HCT116 (cell line): ENCODE measurements around the gene MSI2. TPM values are rescaled to one million over a fixed set of nuclear protein-coding genes. Genes with fewer than 3 reads are reported as not detected.

Experiments used
- ATAC-seq: fragments of 200-7000 bp; cut with Tn5 transposase; 2 replicates; pipeline ENCODE4 v1.9.1; 2020; ENCODE audit warnings: mild to moderate bottlenecking, moderate library complexity
- BruUV-seq: library from RNA; stranded (reverse); fragments of 400-500 nt; replicated peaks from 2 replicates; lab custom pipeline; 2021; lab: Mats Ljungman, UMichigan
- CTCF ChIA-PET: fragments of 300-600 bp; sonication (Branson Sonifier 250); formaldehyde crosslinking; loops from one replicate; lab custom pipeline; 2021; ENCODE audit warnings: antibody characterized with exemption; lab: Charles Lee
- POLR2A ChIA-PET: fragments of 300-600, 350-600 bp; sonication (Branson Sonifier 250); formaldehyde crosslinking; loops from one replicate; lab custom pipeline; 2021; ENCODE audit warnings: antibody characterized with exemption; lab: Charles Lee
- RAD21 ChIA-PET, 2 experiments: fragments of 300-600 bp; sonication (Branson Sonifier 250); formaldehyde crosslinking; loops; one replicate each; lab custom pipeline; 2023; ENCODE audit warnings: low total read pairs in 2 of 2; ENCODE audit not compliant: uncharacterized antibody in 2 of 2, unreplicated experiment in 2 of 2, low non-redundant PET in 1 of 2; lab: Charles Lee
- DNase-seq: peaks from one replicate; pipeline ENCODE4 v3.0.0-alpha.2; 2010; ENCODE audit warnings: low read depth, low spot score
- H2AFZ ChIP-seq: fragments of 200-600 bp; shearing (Covaris generic), sonication (generic); 2 replicates; pipeline ENCODE4 v1.6.1; 2017; ENCODE audit warnings: low read depth, mixed run types, mixed read lengths, antibody characterized with exemption, low read length; ENCODE audit not compliant: poor library complexity, severe bottlenecking
- H3K27ac ChIP-seq: 2 replicates; pipeline ENCODE4 v1.5.1; 2012; ENCODE audit warnings: low read depth, low read length
- H3K27me3 ChIP-seq: fragments of 200-600 bp; sonication (generic); 2 replicates; pipeline ENCODE4 v1.6.1; 2016; ENCODE audit warnings: mixed run types, low read length, mixed read lengths; ENCODE audit not compliant: insufficient read depth
- H3K36me3 ChIP-seq, 2 experiments: fragments of 200-500 bp in 1 of 2; fragments of 200-600 bp in 1 of 2; sonication (Bioruptor generic) in 1 of 2; sonication (generic) in 1 of 2; 2 replicates each; pipeline versions ENCODE4 v1.5.1 to v1.6.1; 2014 to 2016; ENCODE audit warnings: low read length in 2 of 2, inconsistent platforms in 1 of 2, mixed read lengths in 1 of 2, mixed run types in 1 of 2; ENCODE audit not compliant: insufficient read depth in 2 of 2, control insufficient read depth in 1 of 2
- H3K4me1 ChIP-seq, 2 experiments: fragments of 200-600 bp in 1 of 2; sonication (generic) in 1 of 2; 2 replicates each; pipeline versions ENCODE4 v1.5.1 to v1.6.1; 2012 to 2017; ENCODE audit warnings: low read length in 2 of 2, inconsistent platforms in 1 of 2, mild to moderate bottlenecking in 1 of 2, mixed read lengths in 1 of 2, mixed run types in 1 of 2, moderate library complexity in 1 of 2; ENCODE audit not compliant: insufficient read depth in 2 of 2, control insufficient read depth in 1 of 2
- H3K4me2 ChIP-seq: fragments of 200-600 bp; sonication (generic); 2 replicates; pipeline ENCODE4 v1.6.1; 2017; ENCODE audit warnings: mixed run types, low read length, mixed read lengths
- H3K4me3 ChIP-seq, 2 experiments: fragments of 200-600 bp in 1 of 2; sonication (generic) in 1 of 2; replicated peaks in 1 of 2; 2 replicates each; pipeline ENCODE4 v1.5.1; 2011 to 2016; ENCODE audit warnings: low read length in 2 of 2, control low read depth in 1 of 2, low read depth in 1 of 2, mild to moderate bottlenecking in 1 of 2, mixed read lengths in 1 of 2, mixed run types in 1 of 2
- H3K79me2 ChIP-seq: fragments of 200-600 bp; sonication (generic); 2 replicates; pipeline ENCODE4 v1.6.1; 2017; ENCODE audit warnings: mild to moderate bottlenecking, mixed run types, low read length, moderate library complexity, mixed read lengths; ENCODE audit not compliant: insufficient read depth
- H3K9ac ChIP-seq: fragments of 200-600 bp; sonication (generic); 2 replicates; pipeline ENCODE4 v1.6.1; 2016; ENCODE audit warnings: low read length, mixed read lengths
- H3K9me2 ChIP-seq: fragments of 200-600 bp; sonication (generic), shearing (Covaris generic); 2 replicates; pipeline ENCODE4 v1.6.1; 2017; ENCODE audit warnings: mixed run types, mild to moderate bottlenecking, moderate library complexity; ENCODE audit not compliant: insufficient read depth
- H3K9me3 ChIP-seq, 2 experiments: fragments of 200-500 bp in 1 of 2; fragments of 200-600 bp in 1 of 2; sonication (Bioruptor generic) in 1 of 2; sonication (generic) in 1 of 2; 2 replicates each; pipeline ENCODE4 v1.6.1; 2014 to 2017; ENCODE audit warnings: low read length in 2 of 2, mixed read lengths in 2 of 2, inconsistent platforms in 1 of 2, low read depth in 1 of 2, mild to moderate bottlenecking in 1 of 2, mixed run types in 1 of 2, moderate library complexity in 1 of 2; ENCODE audit not compliant: control insufficient read depth in 1 of 2, insufficient read depth in 1 of 2
- H4K20me1 ChIP-seq: fragments of 200-600 bp; sonication (generic), shearing (Covaris generic); 2 replicates; pipeline ENCODE4 v1.6.1; 2017; ENCODE audit warnings: mixed run types, mild to moderate bottlenecking, moderate library complexity; ENCODE audit not compliant: insufficient read depth
- CBX3 ChIP-seq: IDR thresholded peaks from 2 replicates; pipeline ENCODE4 v1.6.1; 2012; ENCODE audit warnings: low read depth
- CEBPB ChIP-seq: IDR thresholded peaks from 2 replicates; pipeline ENCODE4 v1.6.1; 2012; ENCODE audit warnings: low read depth
- CTCF ChIP-seq, 3 experiments: fragments of 200-600 bp in 1 of 3; sonication (generic) in 1 of 3; IDR thresholded peaks in 2 of 3; conservative IDR thresholded peaks in 1 of 3; 2 replicates each; pipeline ENCODE4 v1.5.1; 2012 to 2017; ENCODE audit warnings: low read depth in 2 of 3, low read length in 2 of 3, antibody characterized with exemption in 1 of 3, borderline replicate concordance in 1 of 3, control low read depth in 1 of 3, mild to moderate bottlenecking in 1 of 3, mixed read lengths in 1 of 3, mixed run types in 1 of 3, moderate library complexity in 1 of 3; ENCODE audit not compliant: insufficient read depth in 1 of 3
- EGR1 ChIP-seq: IDR thresholded peaks from 2 replicates; pipeline ENCODE4 v1.6.1; 2012; ENCODE audit warnings: low read depth
- ELF1 ChIP-seq: IDR thresholded peaks from 2 replicates; pipeline ENCODE4 v1.6.1; 2012; ENCODE audit warnings: low read depth, borderline replicate concordance
- EZH2phosphoT487 ChIP-seq: fragments of 200-600 bp; IDR thresholded peaks from 2 replicates; pipeline ENCODE4 v1.6.1; 2018; ENCODE audit warnings: antibody characterized with exemption, borderline replicate concordance
- FOSL1 ChIP-seq: IDR thresholded peaks from 2 replicates; pipeline ENCODE4 v1.6.1; 2012; ENCODE audit warnings: low read depth
- JUND ChIP-seq: IDR thresholded peaks from 2 replicates; pipeline ENCODE4 v1.6.1; 2012
- MAX ChIP-seq: IDR thresholded peaks from 2 replicates; pipeline ENCODE4 v1.6.1; 2012
- POLR2A ChIP-seq: IDR thresholded peaks from 2 replicates; pipeline ENCODE4 v1.7.0; 2011; ENCODE audit warnings: borderline replicate concordance; ENCODE audit not compliant: insufficient read depth, insufficient read length; ENCODE audit errors: extremely low read depth
- POLR2AphosphoS5 ChIP-seq: IDR thresholded peaks from 2 replicates; pipeline ENCODE4 v1.6.1; 2011; ENCODE audit warnings: mild to moderate bottlenecking, low read depth, low read length, moderate library complexity
- REST ChIP-seq: IDR thresholded peaks from 2 replicates; pipeline ENCODE4 v1.6.1; 2012; ENCODE audit warnings: low read depth
- SRF ChIP-seq: IDR thresholded peaks from 2 replicates; pipeline ENCODE4 v1.6.1; 2012; ENCODE audit warnings: low read depth
- TCF7L2 ChIP-seq: IDR thresholded peaks from 2 replicates; pipeline ENCODE4 v1.7.0; 2011; ENCODE audit warnings: borderline replicate concordance, inconsistent platforms; ENCODE audit not compliant: insufficient read depth, insufficient read length; ENCODE audit errors: extremely low read depth
- intact Hi-C: fragments of 100-400 bp; cut with micrococcal nuclease; formaldehyde crosslinking; loops from 2 replicates; pipeline ENCODE4 v1.10.0; 2022
- total RNA-seq: library from RNA; stranded (reverse); gene quantifications from one replicate; pipeline ENCODE4 v1.2.1, GENCODE V29; 2021; ENCODE audit not compliant: unreplicated experiment

Gene MSI2
- total RNA-seq, 1 experiment from 2014 or later: 137 TPM

GRCh38 chr17:57722704-57723043, 466.4 kb downstream of the MSI2 start (continued):
- no peak for TF ChIP-seq CTCF (IDR thresholded peaks at IDR 0.05 in 2 of 3, conservative IDR thresholded peaks at IDR 0.05 in 1 of 3; ENCODE audit: borderline replicate concordance in 1 of 3, insufficient read depth in 1 of 3, low read depth in 2 of 3, low read length in 2 of 3)
- no peak for TF ChIP-seq CBX3
- no peak for TF ChIP-seq JUND

- H3K79me2 ChIP-seq: no peaks in the 10 kb centered on the region
- no peak for ATAC-seq
- H3K9ac ChIP-seq: no peak overlapping the region
- no peak overlapping the region for H2AFZ ChIP-seq
- POLR2A ChIA-PET: interaction anchor here (1.1 kb wide), 1 partner anchor 10 kb away, joined by 3 read pairs; no protein-coding TSS in a partner anchor
- CTCF ChIA-PET: no interaction called here
- H3K9me2 ChIP-seq: no peaks in the 10 kb centered on the region
- TF ChIP-seq TCF7L2 (no peak), CBX3 (no peak), EZH2phosphoT487 (no peak), CEBPB (no peak), FOSL1 (no peak), ELF1 (no peak), POLR2AphosphoS5 (no peak), EGR1 (no peak), SRF (no peak), JUND (no peak), POLR2A (no peak), REST (no peak), MAX (no peak)
- H3K36me3 ChIP-seq: no peaks in the 10 kb centered on the region
- no peak overlapping the region for H3K4me2 ChIP-seq
- no TSS peak for BruUV-seq
- H4K20me1 ChIP-seq: no peaks in the 10 kb centered on the region
- RAD21 ChIA-PET: no interaction called here
- H3K4me3 ChIP-seq: no peak overlapping the region
- H3K9me3 ChIP-seq: no peaks in the 10 kb centered on the region
- H3K4me1 ChIP-seq: no peaks in the 10 kb centered on the region
- peaks cover 21% of the 10 kb centered on the region; the same call in 1 of the 2 replicates for H3K27me3 ChIP-seq
- DNase-seq: no peak
- intact Hi-C loops: no loop called here
- no peak overlapping the region for H3K27ac ChIP-seq
Measured at GRCh38 chr17:57723427-57724025, 467.2 kb downstream of the MSI2 start.
